ENCODE data around the gene CLNK. TPM values are rescaled to one million over a fixed set of nuclear protein-coding genes. Genes with fewer than 3 reads are reported as not detected.

Gene CLNK
- total RNA-seq, 1 experiment from 2014 or later: not detected

DNA sequence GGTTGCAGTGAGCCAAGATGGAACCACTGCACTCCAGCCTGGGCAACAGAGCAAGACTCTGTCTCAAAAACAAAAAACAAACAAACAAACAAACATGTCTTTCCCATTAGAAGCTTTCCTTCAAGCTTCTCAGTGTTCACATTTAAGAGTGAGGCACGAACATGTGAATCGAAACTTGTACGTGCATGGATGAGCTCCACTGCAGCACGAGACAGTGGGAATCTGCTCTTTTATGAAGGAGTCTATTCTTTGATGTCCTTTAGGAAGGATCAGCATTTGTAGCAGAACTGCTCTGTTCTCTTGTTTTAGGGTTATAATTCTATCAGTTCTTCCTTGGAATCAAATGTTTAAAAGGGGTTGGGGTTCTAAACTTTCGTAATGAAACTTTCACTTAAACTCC, 204.0 kb downstream of the CLNK start:
- H3K23ac ChIP-seq (ENCODE audit: insufficient read length, low read depth, low read length): no peak overlapping the region
- Mint-ChIP-seq H3K9me3 (no peaks in the 10 kb centered on the region; a peak in 1 of 5 replicates), H3K36me3 (ENCODE audit: insufficient read depth in 1 of 3, low read depth in 3 of 3) (no peaks in the 10 kb centered on the region), H3K4me3 (no peak overlapping the region), H3K27ac (no peak overlapping the region), H3K4me1 (peaks cover 4 to 7% of the 10 kb centered on the region in 2 experiments; a peak in 3 of 4 replicates), H3K27me3 (ENCODE audit: low read depth) (no peaks in the 10 kb centered on the region)
- H3K9me3 ChIP-seq (ENCODE audit: control insufficient read depth, low read depth, low read length): no peaks in the 10 kb centered on the region
- no peaks in the 10 kb centered on the region for H4K20me1 ChIP-seq (ENCODE audit: control insufficient read depth, insufficient read depth, insufficient read length)
- no peak overlapping the region for H4K91ac ChIP-seq (ENCODE audit: insufficient read length, low read depth, low read length)
- H3K79me1 ChIP-seq (ENCODE audit: insufficient read depth, low read depth, low read length, poor library complexity, severe bottlenecking): no peaks in the 10 kb centered on the region
- no peak overlapping the region for H2AK5ac ChIP-seq (ENCODE audit: insufficient read length, low read length)
- no peak for DNase-seq
- H3K18ac ChIP-seq (ENCODE audit: insufficient read length, low read depth, low read length): no peak overlapping the region
- no peak overlapping the region for H2AFZ ChIP-seq (ENCODE audit: low read length)
- no peak overlapping the region for H4K5ac ChIP-seq (ENCODE audit: insufficient read length, low read depth, low read length)
- H3K27me3 ChIP-seq (ENCODE audit: insufficient read depth, low read length): no peaks in the 10 kb centered on the region
- no CpG with 5 or more reads among the region's 5 CpGs for WGBS (ENCODE audit: extremely low coverage, insufficient read length, low lambda C conversion rate)
- no peaks in the 10 kb centered on the region for H3K4me1 ChIP-seq (ENCODE audit: insufficient read depth, low read length)
- no peak overlapping the region for H3K56ac ChIP-seq (ENCODE audit: insufficient read length, low read depth, low read length)
- H3T11ph ChIP-seq (ENCODE audit: low read length): no peak overlapping the region
- no peak overlapping the region for H2BK20ac ChIP-seq (ENCODE audit: low read depth, low read length, poor library complexity, severe bottlenecking)
- no peaks in the 10 kb centered on the region for H3K23me2 ChIP-seq (ENCODE audit: insufficient read length, low read depth, low read length, poor library complexity, severe bottlenecking)
- H2BK5ac ChIP-seq (ENCODE audit: insufficient read length, low read length): no peak overlapping the region
- H3K9ac ChIP-seq (ENCODE audit: extremely low read depth, insufficient read length, low read length): no peak overlapping the region
- H2BK15ac ChIP-seq (ENCODE audit: low read depth, low read length): no peak overlapping the region
- no peak overlapping the region for H3K14ac ChIP-seq (ENCODE audit: insufficient read depth, low read length)
- H3K27ac ChIP-seq (ENCODE audit: insufficient read length, low read depth, low read length): no peak overlapping the region
- no peak overlapping the region for H2BK12ac ChIP-seq (ENCODE audit: insufficient read length, low read depth, low read length)
- H2BK120ac ChIP-seq (ENCODE audit: low read depth, low read length, poor library complexity, severe bottlenecking): no peak overlapping the region
- no peak overlapping the region for H3K4me2 ChIP-seq (ENCODE audit: insufficient read depth, insufficient read length, low read length)
- no peaks in the 10 kb centered on the region for H3K79me2 ChIP-seq (ENCODE audit: insufficient read depth, low read length)
- no peak overlapping the region for H3K4ac ChIP-seq (ENCODE audit: low read depth, low read length)
- H4K8ac ChIP-seq (replicated peaks; ENCODE audit: insufficient read length, low read depth, low read length): no peak overlapping the region
- TF ChIP-seq, protein P1, sequence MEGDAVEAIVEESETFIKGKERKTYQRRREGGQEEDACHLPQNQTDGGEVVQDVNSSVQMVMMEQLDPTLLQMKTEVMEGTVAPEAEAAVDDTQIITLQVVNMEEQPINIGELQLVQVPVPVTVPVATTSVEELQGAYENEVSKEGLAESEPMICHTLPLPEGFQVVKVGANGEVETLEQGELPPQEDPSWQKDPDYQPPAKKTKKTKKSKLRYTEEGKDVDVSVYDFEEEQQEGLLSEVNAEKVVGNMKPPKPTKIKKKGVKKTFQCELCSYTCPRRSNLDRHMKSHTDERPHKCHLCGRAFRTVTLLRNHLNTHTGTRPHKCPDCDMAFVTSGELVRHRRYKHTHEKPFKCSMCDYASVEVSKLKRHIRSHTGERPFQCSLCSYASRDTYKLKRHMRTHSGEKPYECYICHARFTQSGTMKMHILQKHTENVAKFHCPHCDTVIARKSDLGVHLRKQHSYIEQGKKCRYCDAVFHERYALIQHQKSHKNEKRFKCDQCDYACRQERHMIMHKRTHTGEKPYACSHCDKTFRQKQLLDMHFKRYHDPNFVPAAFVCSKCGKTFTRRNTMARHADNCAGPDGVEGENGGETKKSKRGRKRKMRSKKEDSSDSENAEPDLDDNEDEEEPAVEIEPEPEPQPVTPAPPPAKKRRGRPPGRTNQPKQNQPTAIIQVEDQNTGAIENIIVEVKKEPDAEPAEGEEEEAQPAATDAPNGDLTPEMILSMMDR (conservative IDR thresholded peaks at IDR 0.05): no peak

All from H9 (cell line).